DMS114 treated with DMSO at 0.1 percent for 48 hours (cell line): Measurements from ENCODE around the gene DMRTC2.
"Not testable (repeated sequence)": the region's sequence is repeated elsewhere in the genome, so short reads cannot be mapped to it uniquely, and the experiment has no call there.

Experiments used
- DNase-seq: peaks from one replicate; lab custom pipeline; 2025; ENCODE audit not compliant: unreplicated experiment; lab: John Stamatoyannopoulos, UW

Gene DMRTC2

GRCh38 chr19:41869374-41869955, 24.6 kb downstream of the DMRTC2 start:
- no peak for DNase-seq

- peak; percentile 28 for DNase-seq
Measured at GRCh38 chr19:41870401-41870873, 25.6 kb downstream of the DMRTC2 start.

GRCh38 chr19:41871573-41872383, 26.9 kb downstream of the DMRTC2 start:
- DNase-seq = no peak

- DNase-seq = no peak
Measured at GRCh38 chr19:41872384-41872774, 27.5 kb downstream of the DMRTC2 start.

GRCh38 chr19:41872775-41873647, 28.2 kb downstream of the DMRTC2 start:
- peak; percentile 62 for DNase-seq

- DNase-seq = not testable (repeated sequence)
Measured at GRCh38 chr19:41875973-41876372, 31.1 kb downstream of the DMRTC2 start.

- DNase-seq = no peak
Measured at GRCh38 chr19:41876847-41877832, 32.3 kb downstream of the DMRTC2 start, which contains the start of gene CD79A. Gene CD79A, plus strand, starts transcription at chr19:41877279. Its CDS starts 26 bp downstream, at chr19:41877305.

- no peak for DNase-seq
Measured at GRCh38 chr19:41877916-41878905, 33.4 kb downstream of the DMRTC2 start.

GRCh38 chr19:41879080-41879479, 34.2 kb downstream of the DMRTC2 start:
- DNase-seq = no peak

GRCh38 chr19:41879670-41880328, 35.0 kb downstream of the DMRTC2 start:
- no peak for DNase-seq

GRCh38 chr19:41880329-41880708, 35.5 kb downstream of the DMRTC2 start:
- no peak for DNase-seq

GRCh38 chr19:41882568-41883462, 38.0 kb downstream of the DMRTC2 start, which contains the start of gene ARHGEF1:
Gene ARHGEF1, plus strand, starts transcription at chr19:41883184. Its CDS starts 4,899 bp downstream, at chr19:41888083.
- no peak for DNase-seq

- no peak for DNase-seq
Measured at GRCh38 chr19:41883463-41883820, 38.6 kb downstream of the DMRTC2 start.

GRCh38 chr19:41883821-41884733, 39.2 kb downstream of the DMRTC2 start:
- peak; percentile 97 for DNase-seq

GRCh38 chr19:41886761-41887710, 42.2 kb downstream of the DMRTC2 start:
- DNase-seq = no peak
